Neuronal stem cell (in vitro differentiated cells): ENCODE data around the gene P2RY12.

ENCODE experiments used
- DNase-seq: peaks from one replicate; pipeline ENCODE4 v3.0.0-alpha.2; 2013; ENCODE audit warnings: low spot score
- H2AFZ ChIP-seq: one replicate; pipeline ENCODE4 v1.6.1; 2013; ENCODE audit warnings: mild to moderate bottlenecking, low read length, inconsistent platforms
- H2AK5ac ChIP-seq: 2 replicates; pipeline ENCODE4 v1.6.1; 2013; ENCODE audit warnings: low read depth, mild to moderate bottlenecking, inconsistent platforms, low read length, moderate library complexity, mixed read lengths
- H2BK120ac ChIP-seq: 2 replicates; pipeline ENCODE4 v1.6.1; 2013; ENCODE audit warnings: low read depth, mild to moderate bottlenecking, inconsistent platforms, low read length, moderate library complexity, mixed read lengths
- H2BK12ac ChIP-seq: one replicate; pipeline ENCODE4 v1.6.1; 2013; ENCODE audit warnings: low read length, inconsistent platforms
- H2BK15ac ChIP-seq: 2 replicates; pipeline ENCODE4 v1.6.1; 2013; ENCODE audit warnings: mild to moderate bottlenecking, low read length, inconsistent platforms, mixed read lengths
- H2BK5ac ChIP-seq: one replicate; pipeline ENCODE4 v1.6.1; 2013; ENCODE audit warnings: inconsistent platforms, mild to moderate bottlenecking, low read length, moderate library complexity
- H3K14ac ChIP-seq: one replicate; pipeline ENCODE4 v1.6.1; 2013; ENCODE audit warnings: low read length, inconsistent platforms
- H3K18ac ChIP-seq: 2 replicates; pipeline ENCODE4 v1.6.1; 2013; ENCODE audit warnings: low read length, inconsistent platforms
- H3K23ac ChIP-seq: 2 replicates; pipeline ENCODE4 v1.6.1; 2013; ENCODE audit warnings: low read depth, mild to moderate bottlenecking, mixed read lengths, low read length, inconsistent platforms; ENCODE audit not compliant: poor library complexity
- H3K27ac ChIP-seq: replicated peaks from 3 replicates; pipeline ENCODE4 v1.5.1; 2013; ENCODE audit warnings: low read length, inconsistent platforms
- H3K27me3 ChIP-seq, 3 experiments: 2 replicates each; pipeline ENCODE4 v1.6.1; 2013; ENCODE audit warnings: low read length in 3 of 3, mild to moderate bottlenecking in 2 of 3, inconsistent platforms in 1 of 3, low read depth in 1 of 3, mixed read lengths in 1 of 3, moderate library complexity in 1 of 3; ENCODE audit not compliant: control insufficient read depth in 3 of 3, insufficient read depth in 3 of 3
- H3K36me3 ChIP-seq, 2 donors: replicated peaks in 1 of 2; 2 replicates each; pipeline ENCODE4 v1.6.1; 2013; ENCODE audit warnings: low read length in 2 of 2; ENCODE audit not compliant: control insufficient read depth in 2 of 2, insufficient read depth in 2 of 2
- H3K4ac ChIP-seq: 2 replicates; pipeline ENCODE4 v1.6.1; 2013; ENCODE audit warnings: inconsistent platforms, mild to moderate bottlenecking, low read length, moderate library complexity
- H3K4me1 ChIP-seq, 2 donors: 1 replicate in 1 of 2; 2 replicates in 1 of 2; pipeline ENCODE4 v1.6.1; 2013; ENCODE audit warnings: low read length in 2 of 2, low read depth in 1 of 2; ENCODE audit not compliant: control insufficient read depth in 2 of 2, insufficient read depth in 1 of 2
- H3K4me2 ChIP-seq: one replicate; pipeline ENCODE4 v1.6.1; 2013; ENCODE audit warnings: mild to moderate bottlenecking, low read length, inconsistent platforms; ENCODE audit not compliant: insufficient read depth, poor library complexity, severe bottlenecking
- H3K4me3 ChIP-seq, 2 donors: 2 replicates each; pipeline ENCODE4 v1.5.1; 2013; ENCODE audit warnings: low read length in 2 of 2, mild to moderate bottlenecking in 2 of 2, inconsistent platforms in 1 of 2, moderate library complexity in 1 of 2
- H3K79me1 ChIP-seq: one replicate; pipeline ENCODE4 v1.6.1; 2013; ENCODE audit warnings: low read depth, mild to moderate bottlenecking, inconsistent platforms, low read length, moderate library complexity
- H3K9ac ChIP-seq: one replicate; pipeline ENCODE4 v1.6.1; 2013; ENCODE audit warnings: mild to moderate bottlenecking, low read depth, low read length, inconsistent platforms; ENCODE audit not compliant: poor library complexity
- H3K9me3 ChIP-seq, 2 donors: replicated peaks in 1 of 2; 2 replicates each; pipeline versions ENCODE3 to v1.6.1; 2013; ENCODE audit warnings: low read length in 2 of 2, mild to moderate bottlenecking in 2 of 2, inconsistent platforms in 1 of 2, low read depth in 1 of 2, mixed read lengths in 1 of 2, moderate library complexity in 1 of 2; ENCODE audit not compliant: control insufficient read depth in 2 of 2, insufficient read depth in 1 of 2
- H4K8ac ChIP-seq: one replicate; pipeline ENCODE4 v1.6.1; 2013; ENCODE audit warnings: low read depth, mild to moderate bottlenecking, inconsistent platforms, low read length, moderate library complexity
- H4K91ac ChIP-seq: one replicate; pipeline ENCODE4 v1.6.1; 2013; ENCODE audit warnings: low read length, low read depth, mild to moderate bottlenecking, inconsistent platforms; ENCODE audit not compliant: poor library complexity
- WGBS, 2 donors: extraction: QIAGEN DNeasy Blood & Tissue Kit; methylation state at CpG; one replicate each; pipeline ENCODE4 v1.1.7; 2013; ENCODE audit warnings: missing lambda C conversion rate in 2 of 2, mixed read lengths in 1 of 2; ENCODE audit not compliant: insufficient read length in 2 of 2, insufficient replicate concordance in 1 of 2; ENCODE audit errors: extremely low coverage in 2 of 2; 5-methylcytosine and 5-hydroxymethylcytosine counted together

Gene P2RY12

DNA sequence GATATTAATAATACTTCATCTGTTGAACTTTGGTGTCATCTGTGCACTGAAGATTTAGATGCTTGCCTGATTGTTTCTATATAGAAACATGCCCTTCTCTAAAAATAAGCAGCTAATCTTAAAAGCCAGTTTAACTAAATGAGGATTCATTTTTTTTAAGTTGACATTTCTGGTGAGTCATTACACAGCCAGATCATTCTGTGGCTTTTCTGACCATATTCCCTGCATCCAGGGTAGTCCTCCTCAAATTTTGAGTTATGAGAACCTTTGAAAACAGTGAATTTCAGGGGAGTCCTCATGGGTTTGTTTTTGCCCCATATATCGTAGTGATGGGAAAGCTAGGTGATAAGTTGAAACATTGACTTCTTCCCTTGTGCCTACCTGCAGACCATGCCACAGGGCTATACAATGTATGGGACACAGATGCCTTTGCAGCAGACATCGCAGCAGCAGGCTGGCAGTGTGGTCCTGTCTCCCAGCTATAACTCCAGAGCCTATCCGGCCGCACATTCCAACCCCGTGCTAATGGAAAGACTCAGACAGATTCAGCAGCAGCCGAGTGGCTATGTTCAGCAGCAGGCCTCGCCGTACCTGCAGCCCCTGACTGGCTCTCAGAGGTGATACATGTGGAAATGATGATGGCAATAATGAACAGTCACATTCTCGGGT lies 26.5 kb upstream of the P2RY12 start:
- no peak for DNase-seq

DNA sequence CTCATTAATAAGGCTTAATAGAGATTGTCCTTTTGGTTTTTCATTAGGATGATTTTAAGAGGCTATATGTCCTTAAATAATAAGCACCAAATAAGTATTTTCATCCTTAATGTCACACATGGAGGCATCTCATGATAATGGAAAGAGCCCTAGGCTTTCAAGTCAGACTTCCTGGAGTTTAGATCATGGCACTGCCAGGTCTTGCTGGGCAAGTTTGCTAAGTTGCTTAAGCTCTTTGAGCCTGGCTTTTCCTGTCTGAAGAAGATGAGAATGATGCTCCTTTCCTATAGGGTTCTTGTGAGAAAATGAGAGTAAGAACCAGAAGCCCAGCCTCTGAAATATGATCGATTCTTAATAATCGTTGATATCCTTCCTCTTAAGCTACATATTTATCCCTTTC lies 23.4 kb upstream of the P2RY12 start:
- H3K27ac ChIP-seq = no peak overlapping the region
- H3K4ac ChIP-seq = no peak overlapping the region
- H3K79me1 ChIP-seq = no peaks in the 10 kb centered on the region
- no peak overlapping the region for H2AK5ac ChIP-seq
- H3K27me3 ChIP-seq = no peaks in the 10 kb centered on the region
- H2BK15ac ChIP-seq = no peak overlapping the region
- no peak overlapping the region for H2AFZ ChIP-seq
- H3K23ac ChIP-seq = no peak overlapping the region
- H2BK5ac ChIP-seq = no peak overlapping the region
- H4K8ac ChIP-seq = no peak overlapping the region
- no peaks in the 10 kb centered on the region for H3K4me1 ChIP-seq
- no peak for DNase-seq
- no peak overlapping the region for H3K18ac ChIP-seq
- no peak overlapping the region for H4K91ac ChIP-seq
- no peaks in the 10 kb centered on the region for H3K36me3 ChIP-seq
- WGBS, 2 donors = no CpG with 5 or more reads among the region's 2 CpGs
- H3K4me2 ChIP-seq = no peak overlapping the region
- no peak overlapping the region for H3K4me3 ChIP-seq
- H3K9me3 ChIP-seq = no peaks in the 10 kb centered on the region
- H3K9ac ChIP-seq = no peak overlapping the region
- no peak overlapping the region for H2BK120ac ChIP-seq
- H2BK12ac ChIP-seq = no peak overlapping the region
- H3K14ac ChIP-seq = no peak overlapping the region

More for the DNA sequence above, 26.5 kb upstream of the P2RY12 start:
- H2AFZ ChIP-seq = no peak overlapping the region
- no peaks in the 10 kb centered on the region for H3K9me3 ChIP-seq
- no peak overlapping the region for H3K4me2 ChIP-seq
- no peak overlapping the region for H2BK12ac ChIP-seq
- no peak overlapping the region for H4K8ac ChIP-seq
- H2BK120ac ChIP-seq = no peak overlapping the region
- H3K36me3 ChIP-seq = no peaks in the 10 kb centered on the region
- H4K91ac ChIP-seq = no peak overlapping the region
- no peak overlapping the region for H3K27ac ChIP-seq
- no peak overlapping the region for H2BK5ac ChIP-seq
- H3K79me1 ChIP-seq = no peaks in the 10 kb centered on the region
- H2BK15ac ChIP-seq = no peak overlapping the region
- no peak overlapping the region for H3K4ac ChIP-seq
- peak overlapping the region; percentile 22 for H3K23ac ChIP-seq
- no peaks in the 10 kb centered on the region for H3K4me1 ChIP-seq
- H3K4me3 ChIP-seq = no peak overlapping the region
- WGBS, 2 donors = no CpG with 5 or more reads among the region's 9 CpGs
- H2AK5ac ChIP-seq = no peak overlapping the region
- no peak overlapping the region for H3K9ac ChIP-seq
- H3K14ac ChIP-seq = no peak overlapping the region
- H3K27me3 ChIP-seq = no peaks in the 10 kb centered on the region
- no peak overlapping the region for H3K18ac ChIP-seq

DNA sequence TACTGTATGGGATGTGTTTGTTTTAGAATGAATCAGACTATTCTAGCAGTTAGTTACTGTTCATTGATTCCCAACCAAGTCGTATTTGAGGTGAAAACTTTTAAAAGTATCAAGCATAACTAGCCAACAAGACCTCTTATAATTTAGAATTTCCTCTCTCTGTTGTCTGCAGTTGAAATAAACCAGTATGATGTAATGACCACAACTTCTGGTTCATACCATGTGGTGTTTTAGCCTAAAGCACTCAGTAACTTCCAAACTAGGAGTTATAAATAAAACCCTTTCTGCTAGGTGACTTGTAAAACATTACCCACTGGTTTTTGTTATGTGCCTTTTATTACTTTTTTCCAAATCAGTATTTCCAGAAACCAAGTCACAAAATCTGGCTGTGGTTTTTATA lies 19.8 kb upstream of the P2RY12 start:
- Histone ChIP-seq H2AFZ (no peak overlapping the region), H2AK5ac (no peak overlapping the region), H3K9me3 (no peaks in the 10 kb centered on the region), H3K79me1 (no peaks in the 10 kb centered on the region), H3K36me3 (no peaks in the 10 kb centered on the region), H3K27me3 (no peaks in the 10 kb centered on the region), H3K4me3 (no peak overlapping the region), H3K27ac (no peak overlapping the region), H2BK5ac (no peak overlapping the region), H2BK12ac (no peak overlapping the region), H3K18ac (no peak overlapping the region), H4K8ac (no peak overlapping the region), H3K14ac (no peak overlapping the region), H3K23ac (no peak overlapping the region), H3K4me2 (no peak overlapping the region), H3K9ac (no peak overlapping the region), H2BK15ac (no peak overlapping the region), H3K4ac (no peak overlapping the region), H4K91ac (no peak overlapping the region), H2BK120ac (no peak overlapping the region), H3K4me1 (no peaks in the 10 kb centered on the region)
- no CpG with 5 or more reads among the region's 1 CpG for WGBS, 2 donors
- DNase-seq = no peak

DNA sequence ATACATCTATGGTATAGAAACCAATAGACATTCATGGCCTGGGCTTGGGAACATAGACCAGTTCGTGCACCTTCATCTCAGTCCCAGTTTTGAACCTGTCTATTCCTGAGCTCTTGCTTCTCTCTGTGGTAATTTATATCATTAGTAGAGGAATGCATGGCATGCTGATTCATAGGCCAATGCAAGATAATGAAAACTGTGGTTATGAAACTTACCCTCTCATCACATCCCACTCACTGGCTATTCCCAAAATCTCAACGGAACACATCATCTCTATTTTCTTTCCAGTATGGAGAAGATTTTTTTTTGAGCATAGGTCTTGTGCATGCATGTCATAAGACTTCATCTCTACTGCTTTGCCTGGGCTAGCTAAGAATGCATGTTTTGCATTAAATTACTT lies 18.7 kb upstream of the P2RY12 start:
- Histone ChIP-seq H3K4me3 (no peak overlapping the region), H3K23ac (no peak overlapping the region), H2AFZ (no peak overlapping the region), H3K79me1 (no peaks in the 10 kb centered on the region), H2BK5ac (no peak overlapping the region), H4K91ac (no peak overlapping the region), H3K9ac (no peak overlapping the region), H3K4ac (no peak overlapping the region), H2BK12ac (no peak overlapping the region), H3K4me2 (no peak overlapping the region), H4K8ac (no peak overlapping the region), H3K4me1 (no peaks in the 10 kb centered on the region), H2BK120ac (no peak overlapping the region), H3K36me3 (no peaks in the 10 kb centered on the region), H3K14ac (no peak overlapping the region), H3K27me3 (no peaks in the 10 kb centered on the region), H2AK5ac (no peak overlapping the region), H3K27ac (no peak overlapping the region), H2BK15ac (no peak overlapping the region), H3K18ac (no peak overlapping the region), H3K9me3 (no peaks in the 10 kb centered on the region)
- DNase-seq = no peak
- WGBS, 2 donors = no CpG with 5 or more reads among the region's 2 CpGs
